NCI-H446 treated with DMSO at 0.1 percent for 48 hours (cell line): ENCODE measurements around the gene ADORA2B.

Source experiments
- DNase-seq: peaks from one replicate; lab custom pipeline; 2025; lab: John Stamatoyannopoulos, UW

Gene ADORA2B

GRCh38 chr17:15996322-15996721 is 51.4 kb downstream of the ADORA2B start:
- no peak for DNase-seq

GRCh38 chr17:15998031-15998562 is 53.2 kb downstream of the ADORA2B start:
- DNase-seq, result no peak

GRCh38 chr17:15999141-15999973 is 54.4 kb downstream of the ADORA2B start, which contains the start of the genes TTC19 and ZSWIM7:
Gene TTC19, plus strand, starts transcription at chr17:15999824. Its CDS starts 25 bp downstream, at chr17:15999849.
Gene ZSWIM7, minus strand, starts transcription at chr17:15999704. Its CDS starts 110 bp downstream, at chr17:15999594.
- peak; percentile 76 for DNase-seq

- no peak for DNase-seq
These were observed 55.3 kb downstream of the ADORA2B start for GRCh38 chr17:15999974-16000827.

GRCh38 chr17:16001226-16001897 is 56.4 kb downstream of the ADORA2B start:
- DNase-seq, result no peak

DNA sequence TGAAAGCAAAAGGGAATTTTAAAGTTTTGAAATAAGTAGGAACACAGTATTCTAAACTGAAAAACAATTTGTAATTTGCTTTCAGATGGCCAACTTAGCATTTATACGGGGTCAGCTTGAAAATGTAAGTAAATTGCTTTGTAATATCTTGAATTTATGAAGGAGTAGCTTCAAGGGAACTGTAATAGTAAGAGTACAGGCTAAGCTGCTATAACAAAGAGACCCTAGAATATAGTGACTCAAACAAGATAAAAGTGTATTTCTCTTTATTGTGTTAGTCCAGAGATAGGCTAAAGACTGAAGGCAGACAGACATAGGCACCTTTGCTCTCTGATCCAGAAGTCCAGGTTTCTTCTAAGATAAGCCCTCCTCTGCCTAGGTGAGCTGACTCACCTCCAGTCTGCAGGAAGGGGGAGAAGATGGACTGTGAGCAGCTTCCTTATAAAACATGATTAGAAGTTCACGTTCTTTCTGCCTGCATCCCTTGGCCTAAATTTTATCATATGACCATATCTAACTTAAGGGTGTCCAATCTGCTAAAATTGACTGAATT is 57.9 kb downstream of the ADORA2B start:
- DNase-seq, result no peak

DNA sequence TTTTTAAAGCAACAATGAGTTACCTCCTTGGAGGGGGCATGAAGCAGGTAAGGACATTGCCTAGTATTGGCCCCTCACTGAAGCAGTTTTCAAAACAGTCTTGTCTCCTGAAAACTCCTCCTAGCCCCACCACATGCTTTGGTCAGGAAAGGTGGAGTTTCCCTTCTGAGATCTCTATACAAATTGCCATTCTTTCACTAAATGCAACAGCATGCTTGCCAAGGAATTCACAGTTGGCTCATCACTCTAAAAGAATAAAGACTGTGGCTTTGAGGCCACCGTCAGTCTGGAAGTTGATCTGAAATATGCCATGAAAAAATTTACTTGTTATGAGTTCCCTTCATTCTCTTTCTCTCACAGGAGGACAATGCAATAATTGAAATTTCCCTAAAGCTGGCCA is 58.9 kb downstream of the ADORA2B start:
- DNase-seq, result no peak

- no peak for DNase-seq
These were observed 60.7 kb downstream of the ADORA2B start for GRCh38 chr17:16005636-16006035.

DNA sequence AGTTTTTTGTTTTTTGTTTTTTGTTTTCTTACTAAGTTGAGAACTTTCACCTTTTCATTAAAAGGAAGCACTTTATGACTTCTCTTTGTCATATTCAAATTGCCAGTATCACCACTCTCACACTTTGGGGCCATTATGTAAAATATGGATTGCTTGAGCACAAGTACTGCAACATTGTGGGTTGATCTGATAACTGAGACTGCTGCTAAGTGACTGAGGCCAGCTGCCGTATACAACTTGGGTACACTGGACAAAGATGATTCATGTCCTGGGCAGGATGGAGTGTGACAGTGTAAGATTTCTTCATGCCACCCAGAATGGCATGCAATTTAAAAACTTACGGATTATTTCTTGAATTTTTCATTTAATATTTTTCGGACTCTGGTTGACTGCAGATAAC is 62.5 kb downstream of the ADORA2B start:
- no peak for DNase-seq

DNA sequence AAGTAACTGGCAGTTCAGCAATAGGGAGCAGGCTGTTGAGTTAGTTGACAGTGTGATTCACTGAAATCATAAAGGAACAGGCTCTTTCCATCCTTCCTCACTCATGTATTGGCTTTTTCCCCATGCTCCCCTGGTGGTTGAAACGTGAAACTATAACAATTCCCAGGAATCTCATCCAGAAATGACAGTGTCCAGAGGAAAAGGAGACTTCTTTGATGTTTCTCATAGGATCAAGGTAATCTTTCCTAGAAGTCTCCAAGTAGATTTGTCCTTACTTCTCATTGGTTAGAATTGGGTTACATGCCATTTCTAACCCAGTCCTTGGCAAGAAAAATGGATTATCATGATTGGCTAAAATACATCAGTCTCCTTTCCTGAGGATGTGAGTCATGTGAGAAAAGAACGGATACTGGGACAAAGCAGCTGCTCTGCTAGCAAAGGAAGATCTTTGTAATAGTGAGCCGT is 69.0 kb downstream of the ADORA2B start:
- DNase-seq, result no peak

DNA sequence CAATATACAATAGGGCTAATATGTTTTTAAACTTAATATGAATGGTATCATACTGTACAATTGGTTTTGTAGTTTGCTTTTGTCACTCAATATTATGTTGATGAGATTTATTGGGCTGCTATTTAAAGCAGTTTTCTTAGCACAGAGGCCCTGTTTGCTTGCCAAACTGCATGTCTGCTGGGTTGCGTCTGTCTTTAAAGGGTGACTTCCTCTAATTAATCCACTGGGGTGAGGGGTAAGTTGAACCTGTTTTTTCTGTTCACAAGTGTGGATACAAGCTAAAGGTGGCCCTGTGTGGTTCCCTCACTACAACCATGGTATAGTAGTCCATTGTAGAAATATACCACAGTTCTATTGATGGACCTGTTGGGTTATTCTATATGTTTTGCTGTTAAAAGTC is 74.4 kb downstream of the ADORA2B start:
- DNase-seq, result no peak

GRCh38 chr17:16023881-16024280 is 79.0 kb downstream of the ADORA2B start:
- no peak for DNase-seq

GRCh38 chr17:16025202-16025601 is 80.3 kb downstream of the ADORA2B start:
- DNase-seq, result no peak
